Fibroblast of lung (primary cell): ENCODE measurements around the gene SUPT4H1. TPM values are rescaled to one million over a fixed set of nuclear protein-coding genes. Genes with fewer than 3 reads are reported as not detected.

ENCODE experiments used
- DNase-seq, 2 donors: peaks; one replicate each; pipeline versions ENCODE4 v3.0.0 to v3.0.0-alpha.2; 2010; ENCODE audit warnings: low read depth in 2 of 2
- H2AFZ ChIP-seq: 2 replicates; pipeline ENCODE4 v1.5.1; 2012; ENCODE audit warnings: low read length, control low read depth, inconsistent platforms
- H3K27ac ChIP-seq: 2 replicates; pipeline ENCODE4 v1.5.1; 2011; ENCODE audit warnings: low read length, control low read depth; ENCODE audit not compliant: insufficient read depth
- H3K27me3 ChIP-seq: 2 replicates; pipeline ENCODE4 v1.5.1; 2011; ENCODE audit warnings: mild to moderate bottlenecking, low read length; ENCODE audit not compliant: control insufficient read depth, insufficient read depth
- H3K36me3 ChIP-seq: 2 replicates; pipeline ENCODE4 v1.5.1; 2011; ENCODE audit warnings: low read length; ENCODE audit not compliant: control insufficient read depth, insufficient read depth
- H3K4me1 ChIP-seq: 2 replicates; pipeline ENCODE4 v1.5.1; 2011; ENCODE audit warnings: low read length; ENCODE audit not compliant: control insufficient read depth, insufficient read depth; ENCODE audit errors: extremely low read depth
- H3K4me2 ChIP-seq: 2 replicates; pipeline ENCODE4 v1.5.1; 2011; ENCODE audit warnings: low read length, control low read depth; ENCODE audit not compliant: insufficient read depth; ENCODE audit errors: extremely low read depth
- H3K4me3 ChIP-seq, 4 experiments: fragments of 200-600 bp in 1 of 4; sonication (generic) in 1 of 4; replicated peaks in 1 of 4; 2 replicates each; pipeline ENCODE4 v1.5.1; 2011 to 2016; ENCODE audit warnings: low read length in 4 of 4, low read depth in 3 of 4, mild to moderate bottlenecking in 3 of 4, control low read depth in 2 of 4, inconsistent platforms in 1 of 4, mixed read lengths in 1 of 4; ENCODE audit not compliant: insufficient read depth in 1 of 4; ENCODE audit errors: control extremely low read depth in 1 of 4
- H3K79me2 ChIP-seq: 2 replicates; pipeline ENCODE4 v1.5.1; 2012; ENCODE audit warnings: mild to moderate bottlenecking, low read length, inconsistent platforms; ENCODE audit not compliant: control insufficient read depth, insufficient read depth
- H3K9ac ChIP-seq: 2 replicates; pipeline ENCODE4 v1.5.1; 2011; ENCODE audit warnings: mild to moderate bottlenecking, low read length, control low read depth; ENCODE audit not compliant: insufficient read depth
- H3K9me3 ChIP-seq: 2 replicates; pipeline ENCODE4 v1.5.1; 2012; ENCODE audit warnings: low read depth, low read length; ENCODE audit not compliant: control insufficient read depth, insufficient read depth
- H4K20me1 ChIP-seq: 2 replicates; pipeline ENCODE4 v1.5.1; 2011; ENCODE audit warnings: low read length; ENCODE audit not compliant: control insufficient read depth, insufficient read depth; ENCODE audit errors: extremely low read depth
- EZH2 ChIP-seq: IDR thresholded peaks from 2 replicates; pipeline ENCODE4 v1.5.1; 2012; ENCODE audit warnings: low read length, control low read depth, mild to moderate bottlenecking; ENCODE audit errors: missing control alignments
- polyA plus RNA-seq, 2 donors: library from polyadenylated mRNA; depleted of rRNA in 1 of 2; stranded (reverse) in 1 of 2; unstranded in 1 of 2; fragments of >200 nt; gene quantifications; 2 replicates each; pipeline ENCODE4 v1.2.1, GENCODE V29; 2011 to 2012; ENCODE audit warnings: missing spikeins in 1 of 2
- total RNA-seq: library from RNA; depleted of rRNA; stranded (reverse); fragments of >200 nt; gene quantifications from 2 replicates; pipeline ENCODE4 v1.2.1, GENCODE V29; 2014
- TF ChIP-seq, protein P1 (sequence below), 2 donors: IDR thresholded peaks in 1 of 2; conservative IDR thresholded peaks in 1 of 2; 1 replicate in 1 of 2; 2 replicates in 1 of 2; pipeline ENCODE4 v1.5.1; 2011 to 2012; ENCODE audit warnings: low read length in 2 of 2, control low read depth in 1 of 2, inconsistent platforms in 1 of 2, low read depth in 1 of 2, mild to moderate bottlenecking in 1 of 2

Gene SUPT4H1
- total and polyA plus RNA-seq, 2 donors (not counting 1 experiment from before 2014, with no cell fraction given): 41.9 to 207 TPM

GRCh38 chr17:58304750-58305486 lies 47.1 kb downstream of the SUPT4H1 start:
- DNase-seq: no peak
- Histone ChIP-seq H2AFZ (no peak overlapping the region), H3K9me3 (no peaks in the 10 kb centered on the region)

DNA sequence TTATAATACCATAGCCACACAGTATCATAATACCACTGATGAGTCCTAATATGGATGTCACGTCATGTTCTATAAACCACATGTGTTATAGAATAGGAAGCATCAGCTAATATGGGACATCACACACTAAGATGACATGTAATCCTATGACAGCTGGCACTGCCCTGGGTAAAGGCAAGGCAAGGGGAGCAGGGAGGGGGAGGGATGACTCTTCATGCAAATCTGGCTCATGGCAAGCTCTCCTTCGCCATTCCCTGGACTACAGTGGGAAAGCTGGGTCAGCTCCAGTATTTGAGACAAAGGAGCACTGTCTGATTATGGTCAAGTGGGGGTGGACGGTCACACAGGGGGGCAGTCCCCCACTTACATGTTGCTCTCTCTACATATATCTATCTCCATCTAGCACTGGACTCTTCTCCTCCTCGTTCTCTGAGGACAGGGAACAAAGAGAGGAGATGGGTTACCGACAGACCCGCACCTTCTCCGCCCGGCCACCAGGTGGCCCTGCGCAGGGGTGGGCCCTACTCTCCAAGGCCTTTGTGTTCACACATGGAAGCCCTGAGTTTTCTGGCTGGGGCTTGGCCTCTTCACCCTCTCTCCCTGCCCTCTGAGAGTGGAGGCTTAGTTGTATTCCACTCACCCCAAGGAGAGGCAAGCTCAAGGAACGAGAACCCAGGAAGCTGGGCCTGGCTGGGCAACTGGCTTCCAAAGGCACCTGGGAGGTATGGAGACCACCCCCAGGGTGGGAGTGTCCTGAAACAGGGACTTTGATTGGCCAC lies 47.8 kb downstream of the SUPT4H1 start:
- peak; percentile 17 to 31 for DNase-seq
- Histone ChIP-seq H3K27ac (no peak overlapping the region), H3K9me3 (no peaks in the 10 kb centered on the region), H4K20me1 (no peaks in the 10 kb centered on the region), H3K9ac (no peak overlapping the region), H2AFZ (no peak overlapping the region), H3K36me3 (no peaks in the 10 kb centered on the region), H3K4me3 (no peak overlapping the region), H3K79me2 (no peaks in the 10 kb centered on the region), H3K4me1 (no peaks in the 10 kb centered on the region), H3K27me3 (no peaks in the 10 kb centered on the region), H3K4me2 (no peak overlapping the region)
- no peak for TF ChIP-seq EZH2
- TF ChIP-seq, protein P1, sequence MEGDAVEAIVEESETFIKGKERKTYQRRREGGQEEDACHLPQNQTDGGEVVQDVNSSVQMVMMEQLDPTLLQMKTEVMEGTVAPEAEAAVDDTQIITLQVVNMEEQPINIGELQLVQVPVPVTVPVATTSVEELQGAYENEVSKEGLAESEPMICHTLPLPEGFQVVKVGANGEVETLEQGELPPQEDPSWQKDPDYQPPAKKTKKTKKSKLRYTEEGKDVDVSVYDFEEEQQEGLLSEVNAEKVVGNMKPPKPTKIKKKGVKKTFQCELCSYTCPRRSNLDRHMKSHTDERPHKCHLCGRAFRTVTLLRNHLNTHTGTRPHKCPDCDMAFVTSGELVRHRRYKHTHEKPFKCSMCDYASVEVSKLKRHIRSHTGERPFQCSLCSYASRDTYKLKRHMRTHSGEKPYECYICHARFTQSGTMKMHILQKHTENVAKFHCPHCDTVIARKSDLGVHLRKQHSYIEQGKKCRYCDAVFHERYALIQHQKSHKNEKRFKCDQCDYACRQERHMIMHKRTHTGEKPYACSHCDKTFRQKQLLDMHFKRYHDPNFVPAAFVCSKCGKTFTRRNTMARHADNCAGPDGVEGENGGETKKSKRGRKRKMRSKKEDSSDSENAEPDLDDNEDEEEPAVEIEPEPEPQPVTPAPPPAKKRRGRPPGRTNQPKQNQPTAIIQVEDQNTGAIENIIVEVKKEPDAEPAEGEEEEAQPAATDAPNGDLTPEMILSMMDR (conservative IDR thresholded peaks at IDR 0.05 in 1 of 2, IDR thresholded peaks at IDR 0.05 in 1 of 2; ENCODE audit: low read depth in 1 of 2, low read length in 2 of 2): peak; percentile 55 to 74

More at GRCh38 chr17:58304750-58305486, 47.1 kb downstream of the SUPT4H1 start:
- Histone ChIP-seq H3K4me2 (no peak overlapping the region), H3K9ac (no peak overlapping the region), H3K4me1 (no peaks in the 10 kb centered on the region), H3K79me2 (no peaks in the 10 kb centered on the region), H3K4me3 (no peak overlapping the region), H4K20me1 (no peaks in the 10 kb centered on the region), H3K27ac (no peak overlapping the region), H3K36me3 (no peaks in the 10 kb centered on the region), H3K27me3 (no peaks in the 10 kb centered on the region)
- TF ChIP-seq, protein P1 (conservative IDR thresholded peaks at IDR 0.05 in 1 of 2, IDR thresholded peaks at IDR 0.05 in 1 of 2; ENCODE audit: low read depth in 1 of 2, low read length in 2 of 2): no peak
- TF ChIP-seq EZH2: no peak

DNA sequence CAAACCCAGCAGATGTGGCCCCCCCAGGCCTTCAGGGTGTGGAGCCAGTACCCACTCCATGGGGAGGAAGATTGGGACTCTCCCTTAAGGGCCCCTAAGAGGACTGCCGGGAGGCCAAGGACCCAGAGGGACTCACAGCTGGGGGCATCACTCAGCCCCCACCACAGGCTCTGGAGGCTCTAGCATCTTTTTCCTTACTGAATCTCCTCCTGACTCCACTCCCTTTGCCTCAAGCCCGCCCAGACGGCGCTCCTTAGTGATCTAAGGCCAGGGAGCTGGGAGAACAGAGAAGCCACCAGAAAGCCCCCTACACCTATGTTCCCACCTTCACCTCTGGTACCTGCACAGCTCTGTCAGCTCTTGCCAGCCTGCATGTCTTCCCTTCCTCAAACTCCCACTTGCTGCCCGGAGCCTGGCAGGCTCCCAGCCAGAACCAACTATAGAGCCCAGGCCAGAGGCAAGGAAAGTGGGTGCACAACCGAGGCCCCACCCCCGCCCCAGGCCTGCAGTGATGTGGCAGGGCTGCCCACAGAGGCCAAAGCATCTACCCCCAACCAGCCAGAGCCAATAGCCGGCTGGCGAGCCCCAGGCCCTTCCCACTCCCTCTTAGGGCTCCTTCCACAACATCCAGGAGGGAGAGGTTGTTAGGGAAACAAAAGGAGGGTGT lies 48.9 kb downstream of the SUPT4H1 start:
- Histone ChIP-seq H3K4me2 (no peak overlapping the region), H3K27me3 (no peaks in the 10 kb centered on the region), H4K20me1 (no peaks in the 10 kb centered on the region)

More for the DNA sequence above, 48.9 kb downstream of the SUPT4H1 start:
- Histone ChIP-seq H3K9me3 (no peaks in the 10 kb centered on the region), H3K36me3 (no peaks in the 10 kb centered on the region), H3K4me3 (no peak overlapping the region), H3K79me2 (no peaks in the 10 kb centered on the region), H3K27ac (no peak overlapping the region), H2AFZ (no peak overlapping the region), H3K4me1 (no peaks in the 10 kb centered on the region), H3K9ac (no peak overlapping the region)
- no peak for TF ChIP-seq EZH2
- TF ChIP-seq, protein P1 (conservative IDR thresholded peaks at IDR 0.05 in 1 of 2, IDR thresholded peaks at IDR 0.05 in 1 of 2; ENCODE audit: low read depth in 1 of 2, low read length in 2 of 2): no peak
- no peak for DNase-seq
